ENCODE measurements around the gene DLGAP1.

The DLGAP1 gene

DNA sequence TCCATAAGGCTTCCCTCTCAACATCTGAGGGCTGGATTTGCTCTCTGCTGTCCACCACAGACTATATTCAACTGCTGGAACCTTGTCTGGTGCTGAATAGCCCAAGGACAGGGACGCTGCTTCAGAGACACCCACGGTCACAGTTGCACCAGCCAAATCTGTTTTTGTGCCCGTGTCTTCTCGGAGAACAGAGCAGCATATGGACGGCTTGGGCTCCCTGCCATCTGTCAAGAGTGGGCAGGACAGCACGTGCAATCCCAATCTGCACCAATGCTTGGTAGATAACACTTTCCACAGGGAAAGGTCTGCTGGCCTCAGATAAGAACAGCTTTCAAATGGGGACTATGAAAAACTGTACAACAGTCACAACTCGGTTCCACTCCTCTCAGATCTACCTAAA, 539.0 kb downstream of the DLGAP1 start:
- Histone ChIP-seq H4K20me1 (ENCODE audit: low read depth, low read length) (no peaks in the 10 kb centered on the region), H3K4me3 (ENCODE audit: insufficient read depth, low read length, poor library complexity, severe bottlenecking) (no peak overlapping the region), H3F3A (ENCODE audit: insufficient read depth) (no peaks in the 10 kb centered on the region), H3K27me3 (ENCODE audit: low read length) (no peaks in the 10 kb centered on the region), H3K9ac (ENCODE audit: low read length) (no peak overlapping the region), H3K36me3 (ENCODE audit: low read length) (no peaks in the 10 kb centered on the region), H2AFZ (ENCODE audit: low read depth, low read length, severe bottlenecking) (no peak overlapping the region), H3K27ac (ENCODE audit: low read depth, low read length) (no peak overlapping the region), H3K9me3 (ENCODE audit: insufficient read depth, low read length) (no peaks in the 10 kb centered on the region), H3K9me2 (replicated peaks; ENCODE audit: insufficient read depth, low read length) (no peaks in the 10 kb centered on the region), H3K4me2 (ENCODE audit: low read depth, low read length, poor library complexity, severe bottlenecking) (no peak overlapping the region), H3K79me2 (ENCODE audit: insufficient read depth, low read length) (no peaks in the 10 kb centered on the region)
- TF ChIP-seq, protein P1, sequence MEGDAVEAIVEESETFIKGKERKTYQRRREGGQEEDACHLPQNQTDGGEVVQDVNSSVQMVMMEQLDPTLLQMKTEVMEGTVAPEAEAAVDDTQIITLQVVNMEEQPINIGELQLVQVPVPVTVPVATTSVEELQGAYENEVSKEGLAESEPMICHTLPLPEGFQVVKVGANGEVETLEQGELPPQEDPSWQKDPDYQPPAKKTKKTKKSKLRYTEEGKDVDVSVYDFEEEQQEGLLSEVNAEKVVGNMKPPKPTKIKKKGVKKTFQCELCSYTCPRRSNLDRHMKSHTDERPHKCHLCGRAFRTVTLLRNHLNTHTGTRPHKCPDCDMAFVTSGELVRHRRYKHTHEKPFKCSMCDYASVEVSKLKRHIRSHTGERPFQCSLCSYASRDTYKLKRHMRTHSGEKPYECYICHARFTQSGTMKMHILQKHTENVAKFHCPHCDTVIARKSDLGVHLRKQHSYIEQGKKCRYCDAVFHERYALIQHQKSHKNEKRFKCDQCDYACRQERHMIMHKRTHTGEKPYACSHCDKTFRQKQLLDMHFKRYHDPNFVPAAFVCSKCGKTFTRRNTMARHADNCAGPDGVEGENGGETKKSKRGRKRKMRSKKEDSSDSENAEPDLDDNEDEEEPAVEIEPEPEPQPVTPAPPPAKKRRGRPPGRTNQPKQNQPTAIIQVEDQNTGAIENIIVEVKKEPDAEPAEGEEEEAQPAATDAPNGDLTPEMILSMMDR (IDR thresholded peaks at IDR 0.05; ENCODE audit: insufficient read depth, low read length, poor library complexity, severe bottlenecking): no peak
- TF ChIP-seq EZH2phosphoT487 (conservative IDR thresholded peaks at IDR 0.05; ENCODE audit: low read length): no peak

DNA sequence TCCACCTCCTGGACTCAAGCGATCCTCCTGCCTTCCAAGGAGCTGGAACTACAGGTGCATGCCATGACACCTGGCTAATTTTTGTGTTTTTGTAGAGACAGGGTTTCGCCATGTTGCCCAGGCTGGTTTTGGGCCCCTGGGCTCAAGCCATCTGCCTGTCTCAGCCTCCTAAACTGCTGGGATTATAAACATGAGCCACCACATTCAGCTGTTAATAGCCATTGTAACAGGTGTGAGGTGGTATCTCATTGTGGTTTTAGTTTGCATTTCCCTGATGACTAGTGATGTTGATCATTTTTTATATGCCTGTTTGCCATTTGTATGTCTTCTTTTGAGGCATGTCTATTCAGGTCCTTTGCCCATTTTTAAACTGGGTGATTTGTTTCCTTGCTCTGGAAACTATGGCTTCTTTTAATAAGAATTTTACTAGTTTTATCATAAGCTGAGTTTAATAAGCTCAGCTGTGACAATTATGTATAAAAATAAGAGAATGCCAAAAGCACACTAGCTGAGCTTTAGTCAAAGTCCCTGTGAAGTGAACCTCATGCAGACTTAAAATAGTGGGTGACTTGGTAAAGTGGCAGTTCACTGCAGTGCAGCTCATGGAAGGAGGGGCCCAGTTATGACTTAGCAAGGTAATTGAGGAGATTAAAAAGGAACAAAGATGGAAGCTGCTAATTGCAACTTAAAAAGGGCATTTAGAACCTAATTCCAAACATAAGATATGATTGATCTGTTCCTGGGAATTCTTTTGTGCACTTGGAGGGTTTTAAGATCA, 540.1 kb downstream of the DLGAP1 start:
- H4K20me1 ChIP-seq (ENCODE audit: low read depth, low read length): no peaks in the 10 kb centered on the region
- TF ChIP-seq EZH2phosphoT487 (conservative IDR thresholded peaks at IDR 0.05; ENCODE audit: low read length): no peak
- TF ChIP-seq, protein P1 (IDR thresholded peaks at IDR 0.05; ENCODE audit: insufficient read depth, low read length, poor library complexity, severe bottlenecking): no peak
- no peak overlapping the region for H3K4me2 ChIP-seq (ENCODE audit: low read depth, low read length, poor library complexity, severe bottlenecking)
- H3K9ac ChIP-seq (ENCODE audit: low read length): no peak overlapping the region
- H3K79me2 ChIP-seq (ENCODE audit: insufficient read depth, low read length): no peaks in the 10 kb centered on the region
- H2AFZ ChIP-seq (ENCODE audit: low read depth, low read length, severe bottlenecking): no peak overlapping the region
- no peak overlapping the region for H3K4me3 ChIP-seq (ENCODE audit: insufficient read depth, low read length, poor library complexity, severe bottlenecking)
- no peaks in the 10 kb centered on the region for H3K36me3 ChIP-seq (ENCODE audit: low read length)
- no peaks in the 10 kb centered on the region for H3F3A ChIP-seq (ENCODE audit: insufficient read depth)
- no peaks in the 10 kb centered on the region for H3K9me3 ChIP-seq (ENCODE audit: insufficient read depth, low read length)
- no peaks in the 10 kb centered on the region for H3K27me3 ChIP-seq (ENCODE audit: low read length)
- no peaks in the 10 kb centered on the region for H3K9me2 ChIP-seq (replicated peaks; ENCODE audit: insufficient read depth, low read length)
- no peak overlapping the region for H3K27ac ChIP-seq (ENCODE audit: low read depth, low read length)

DNA sequence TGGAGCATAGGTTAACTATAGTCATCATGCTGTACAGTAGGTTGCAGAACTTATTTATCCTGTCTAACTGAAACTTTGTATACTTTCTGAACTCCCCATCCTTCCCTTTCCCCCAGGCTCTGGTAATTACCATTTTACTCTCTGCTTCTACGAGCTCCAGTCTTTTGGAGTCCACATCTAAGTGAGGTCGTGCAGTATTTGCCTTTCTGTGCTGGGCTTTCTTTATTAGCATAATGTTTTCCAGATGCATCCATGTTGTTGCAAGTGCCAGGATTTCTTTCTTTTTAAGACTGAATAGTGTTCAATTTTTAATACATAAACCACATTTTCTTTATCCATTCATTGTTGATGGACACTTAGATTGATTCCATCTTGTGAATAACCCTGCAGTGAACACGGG, 541.0 kb downstream of the DLGAP1 start:
- no peaks in the 10 kb centered on the region for H3F3A ChIP-seq (ENCODE audit: insufficient read depth)
- TF ChIP-seq, protein P1 (IDR thresholded peaks at IDR 0.05; ENCODE audit: insufficient read depth, low read length, poor library complexity, severe bottlenecking): no peak
- no peak for TF ChIP-seq EZH2phosphoT487 (conservative IDR thresholded peaks at IDR 0.05; ENCODE audit: low read length)
- H3K4me3 ChIP-seq (ENCODE audit: insufficient read depth, low read length, poor library complexity, severe bottlenecking): no peak overlapping the region
- H3K9me3 ChIP-seq (ENCODE audit: insufficient read depth, low read length): no peaks in the 10 kb centered on the region
- no peaks in the 10 kb centered on the region for H3K36me3 ChIP-seq (ENCODE audit: low read length)
- H3K79me2 ChIP-seq (ENCODE audit: insufficient read depth, low read length): no peaks in the 10 kb centered on the region
- no peak overlapping the region for H3K4me2 ChIP-seq (ENCODE audit: low read depth, low read length, poor library complexity, severe bottlenecking)
- H3K9me2 ChIP-seq (replicated peaks; ENCODE audit: insufficient read depth, low read length): no peaks in the 10 kb centered on the region
- no peak overlapping the region for H3K9ac ChIP-seq (ENCODE audit: low read length)
- H2AFZ ChIP-seq (ENCODE audit: low read depth, low read length, severe bottlenecking): no peak overlapping the region
- H3K27ac ChIP-seq (ENCODE audit: low read depth, low read length): no peak overlapping the region
- no peaks in the 10 kb centered on the region for H3K27me3 ChIP-seq (ENCODE audit: low read length)
- H4K20me1 ChIP-seq (ENCODE audit: low read depth, low read length): no peaks in the 10 kb centered on the region
